Middle frontal gyrus (tissue), 1 donor: ENCODE data around the gene EOGT.

ENCODE experiments used
- DNase-seq: peaks from one replicate; pipeline ENCODE4 v3.0.0-alpha.2; 2015; ENCODE audit warnings: low spot score; ENCODE audit errors: extremely low spot score

EOGT gene

GRCh38 chr3:69013253-69014021 lies at the start of gene EOGT:
TSS of gene EOGT (minus strand) at chr3:69013684. CDS start at chr3:69009846, 3,838 bp downstream.
- peak; percentile 68 for DNase-seq

GRCh38 chr3:69059688-69060087 lies 46.2 kb upstream of the EOGT start:
- DNase-seq = no peak

GRCh38 chr3:69058947-69059224 lies 45.4 kb upstream of the EOGT start:
- no peak for DNase-seq

- no peak for DNase-seq
Observed at GRCh38 chr3:69058180-69058946, 44.9 kb upstream of the EOGT start.

- no peak for DNase-seq
Observed at GRCh38 chr3:69052472-69052898, 39.0 kb upstream of the EOGT start.

- peak; percentile 95 for DNase-seq
Observed at GRCh38 chr3:69051756-69052471, 38.4 kb upstream of the EOGT start, which contains the start of gene TMF1. TSS of gene TMF1 (minus strand) at chr3:69052333. CDS start at chr3:69052086, 247 bp downstream.

- DNase-seq = no peak
Observed at GRCh38 chr3:69048990-69049389, 35.5 kb upstream of the EOGT start.

GRCh38 chr3:69044608-69045007 lies 31.1 kb upstream of the EOGT start:
- DNase-seq = no peak

- no peak for DNase-seq
Observed at GRCh38 chr3:69033470-69033869, 20.0 kb upstream of the EOGT start.

GRCh38 chr3:69032737-69033136 lies 19.3 kb upstream of the EOGT start:
- DNase-seq = no peak

- no peak for DNase-seq
Observed at GRCh38 chr3:69032142-69032541, 18.7 kb upstream of the EOGT start.

DNA sequence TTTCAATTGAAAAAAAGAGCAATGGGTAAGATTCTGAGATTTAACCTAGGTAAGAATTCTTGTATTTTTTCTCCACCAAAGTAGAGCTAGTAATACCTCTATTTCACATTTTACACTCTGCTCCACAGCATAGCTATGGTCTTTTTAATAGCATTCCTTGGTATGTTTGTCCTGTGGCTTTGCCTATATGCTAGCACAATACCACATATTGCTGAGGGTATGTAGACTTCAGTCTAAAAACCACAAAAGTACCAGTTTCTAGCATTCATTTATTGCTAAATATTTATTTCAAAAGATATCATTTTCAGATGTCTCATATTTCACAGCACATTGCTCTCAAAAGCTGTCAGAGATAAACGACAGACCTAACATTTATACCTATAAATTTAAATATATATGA lies 18.2 kb upstream of the EOGT start:
- DNase-seq = no peak

GRCh38 chr3:69020857-69021256 lies 7.4 kb upstream of the EOGT start:
- DNase-seq = no peak

DNA sequence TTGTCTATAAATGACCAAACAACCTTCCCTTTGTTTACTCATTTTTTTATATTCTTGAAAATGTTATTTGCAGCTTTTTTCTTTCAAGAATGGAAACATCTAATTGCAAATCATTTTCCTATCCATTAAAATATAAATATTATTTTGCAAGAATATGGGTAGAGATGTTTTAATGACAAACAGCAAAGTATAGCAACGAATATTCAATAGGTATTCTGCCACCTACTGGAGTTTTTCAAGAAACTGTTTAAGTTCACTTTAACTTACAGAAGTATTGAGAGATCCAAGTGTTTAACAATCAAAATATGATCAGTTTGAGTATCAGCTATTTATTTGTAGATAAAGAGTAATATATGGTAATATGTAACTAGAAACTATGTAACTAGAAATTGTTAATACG lies 6.9 kb upstream of the EOGT start:
- no peak for DNase-seq

DNA sequence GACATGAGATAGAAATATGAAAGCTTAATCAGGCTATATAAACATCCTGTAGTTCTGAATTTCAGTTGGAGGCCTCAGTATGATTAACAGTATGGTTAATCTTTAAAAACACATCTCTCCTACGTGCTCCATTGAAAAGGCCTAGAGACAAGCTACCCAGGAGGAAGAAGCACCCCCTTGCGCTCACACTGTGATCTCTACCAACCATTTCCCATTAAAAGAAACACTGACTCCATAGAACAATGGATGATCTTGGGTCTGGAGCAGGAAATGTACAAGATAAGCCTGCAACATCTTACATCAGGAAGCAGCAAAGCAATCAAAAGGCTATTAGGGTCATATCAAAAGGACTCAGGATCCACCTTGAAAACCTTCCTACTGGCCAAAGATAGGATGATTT lies 3.4 kb upstream of the EOGT start:
- no peak for DNase-seq

DNA sequence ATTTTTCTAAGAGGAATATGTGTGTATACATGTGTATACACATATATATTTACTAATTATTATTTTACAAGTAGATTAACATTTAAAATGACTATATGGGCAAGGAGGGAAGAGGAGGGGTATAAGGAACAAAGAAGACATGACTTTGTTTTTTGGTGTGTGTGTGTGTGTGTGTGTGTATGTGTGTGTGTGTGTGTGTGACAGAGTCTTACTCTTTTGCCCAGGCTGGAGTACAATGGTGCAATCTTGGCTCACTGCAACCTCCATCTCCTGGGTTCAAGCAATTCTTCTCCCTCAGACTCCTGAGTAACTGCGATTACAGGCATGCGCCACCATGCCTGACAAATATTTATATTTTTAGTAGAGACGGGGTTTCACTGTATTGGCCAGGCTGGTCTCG lies 2.6 kb upstream of the EOGT start:
- DNase-seq = no peak

GRCh38 chr3:69014022-69014580 lies 617 bp upstream of the EOGT start:
- DNase-seq = no peak

- DNase-seq = no peak
Observed at GRCh38 chr3:69012800-69013252, 658 bp downstream of the EOGT start.

GRCh38 chr3:69012100-69012799 lies 1.2 kb downstream of the EOGT start:
- no peak for DNase-seq

- no peak for DNase-seq
Observed at GRCh38 chr3:69011096-69011730, 2.3 kb downstream of the EOGT start.
